CD8-positive, alpha-beta memory T cell (primary cell): ENCODE measurements around the gene STK32C. TPM values are rescaled to one million over a fixed set of nuclear protein-coding genes. Genes with fewer than 3 reads are reported as not detected.
"Not testable (repeated sequence)": the region's sequence is repeated elsewhere in the genome, so short reads cannot be mapped to it uniquely, and the experiment has no call there.

ENCODE experiments used
- CTCF ChIA-PET: fragments of 350-600 bp; sonication (Branson Sonifier 250); formaldehyde crosslinking; loops from one replicate; lab custom pipeline; 2021; ENCODE audit warnings: antibody characterized with exemption; lab: Charles Lee
- POLR2A ChIA-PET: fragments of 350-600 bp; sonication (Branson Sonifier 250); formaldehyde crosslinking; loops from one replicate; lab custom pipeline; 2021; ENCODE audit warnings: antibody characterized with exemption; lab: Charles Lee
- DNase-seq, 5 donors: peaks; one replicate each; pipeline versions ENCODE4 v3.0.0 to v3.0.0-alpha.2; 2020 to 2022; ENCODE audit warnings: mixed read lengths in 1 of 5
- H3K27ac ChIP-seq: one replicate; pipeline ENCODE4 v1.7.0; 2013; ENCODE audit warnings: low read depth, mild to moderate bottlenecking, low read length, moderate library complexity
- H3K27me3 ChIP-seq: 2 replicates; pipeline ENCODE4 v1.7.0; 2013; ENCODE audit warnings: low read length, mild to moderate bottlenecking; ENCODE audit not compliant: insufficient read depth, poor library complexity, severe bottlenecking
- H3K36me3 ChIP-seq: 2 replicates; pipeline ENCODE4 v1.7.0; 2013; ENCODE audit warnings: mild to moderate bottlenecking, low read length, moderate library complexity; ENCODE audit not compliant: insufficient read depth
- H3K4me1 ChIP-seq: 2 replicates; pipeline ENCODE4 v1.7.0; 2013; ENCODE audit warnings: mild to moderate bottlenecking, low read length, moderate library complexity; ENCODE audit not compliant: insufficient read depth
- H3K4me3 ChIP-seq: 2 replicates; pipeline ENCODE4 v1.7.0; 2013; ENCODE audit warnings: mild to moderate bottlenecking, low read length
- H3K9me3 ChIP-seq: 2 replicates; pipeline ENCODE4 v1.7.0; 2013; ENCODE audit warnings: mild to moderate bottlenecking, low read length
- H3K27ac Mint-ChIP-seq, 8 donors: one replicate each; pipeline ENCODE4 v1.8.0; 2020 to 2021; ENCODE audit warnings: mixed read lengths in 8 of 8, mild to moderate bottlenecking in 6 of 8, inconsistent platforms in 3 of 8, moderate library complexity in 3 of 8
- H3K27me3 Mint-ChIP-seq, 2 donors: one replicate each; pipeline ENCODE4 v1.8.0; 2020 to 2021; ENCODE audit warnings: mixed read lengths in 2 of 2, mild to moderate bottlenecking in 1 of 2, moderate library complexity in 1 of 2
- H3K36me3 Mint-ChIP-seq, 3 donors: one replicate each; pipeline ENCODE4 v1.8.0; 2020 to 2021; ENCODE audit warnings: mixed read lengths in 3 of 3, inconsistent platforms in 1 of 3, mild to moderate bottlenecking in 1 of 3
- H3K4me1 Mint-ChIP-seq, 3 donors: one replicate each; pipeline ENCODE4 v1.8.0; 2020 to 2021; ENCODE audit warnings: mixed read lengths in 3 of 3, inconsistent platforms in 1 of 3, mild to moderate bottlenecking in 1 of 3
- H3K4me3 Mint-ChIP-seq, 7 donors: one replicate each; pipeline ENCODE4 v1.8.0; 2020 to 2021; ENCODE audit warnings: mixed read lengths in 7 of 7, mild to moderate bottlenecking in 6 of 7, moderate library complexity in 4 of 7, inconsistent platforms in 2 of 7
- H3K9me3 Mint-ChIP-seq, 5 donors: one replicate each; pipeline ENCODE4 v1.8.0; 2020 to 2022; ENCODE audit warnings: mixed read lengths in 5 of 5, mild to moderate bottlenecking in 3 of 5, moderate library complexity in 2 of 5, inconsistent platforms in 1 of 5
- polyA plus RNA-seq: library from polyadenylated mRNA; unstranded; fragments of 300-500 nt; fragmentation: Illumina TruSeq; gene quantifications from one replicate; pipeline ENCODE4 v1.2.3, GENCODE V29; 2021
- total RNA-seq, 2 experiments: library from RNA; stranded (reverse); gene quantifications; one replicate each; pipeline ENCODE4 v1.2.3, GENCODE V29; 2021

STK32C gene
- total and polyA plus RNA-seq, 3 experiments from 2014 or later = 8.5 to 14.9 (median 14.0) TPM

DNA sequence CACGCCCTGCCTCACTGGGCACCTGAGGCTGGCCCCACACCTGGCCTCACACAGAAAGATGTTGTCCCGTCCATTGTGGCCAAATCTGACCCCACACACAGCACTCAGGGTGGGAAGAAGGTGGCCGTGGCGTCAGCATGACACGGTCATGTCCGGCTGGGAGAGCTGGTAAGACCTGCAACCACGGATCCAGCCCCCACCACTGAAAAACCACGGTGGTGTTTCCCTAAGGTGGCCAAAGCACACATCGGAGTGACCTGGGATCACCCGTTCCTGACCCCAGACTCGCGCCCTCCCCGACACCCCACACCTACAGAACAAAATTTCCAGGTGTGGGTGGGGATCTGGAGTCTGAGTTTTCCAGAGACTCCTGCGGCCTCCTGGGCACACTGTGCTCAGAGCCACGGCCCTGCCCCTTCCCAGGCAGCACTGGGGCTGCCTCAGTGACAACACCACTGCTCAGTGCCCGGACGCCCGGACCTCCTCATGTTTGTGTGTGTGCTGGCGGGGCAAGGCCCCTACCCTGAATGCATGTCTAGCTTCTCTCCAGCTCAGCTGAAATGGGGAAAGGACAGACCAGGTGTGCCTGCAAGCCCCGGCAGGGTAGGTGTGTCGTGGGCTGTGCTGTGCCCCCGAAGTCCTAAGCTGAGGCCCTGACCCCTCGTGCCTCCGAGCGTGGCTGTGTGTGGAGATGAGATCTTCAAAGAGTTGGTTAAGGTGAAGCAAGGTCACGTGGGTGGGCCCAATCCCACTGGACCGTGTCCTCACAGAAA lies 36.1 kb downstream of the STK32C start:
- Mint-ChIP-seq H3K27ac (no peak overlapping the region), H3K27me3 (peaks cover 0 to 1% of the 10 kb centered on the region in 2 donors), H3K4me1 (peaks cover 0 to 15% (median 0%) of the 10 kb centered on the region in 3 donors), H3K36me3 (peaks cover 0 to 3% (median 0%) of the 10 kb centered on the region in 3 donors), H3K4me3 (no peak overlapping the region), H3K9me3 (no peaks in the 10 kb centered on the region)
- Histone ChIP-seq H3K27ac (no peak overlapping the region), H3K9me3 (no peaks in the 10 kb centered on the region), H3K4me3 (no peak overlapping the region), H3K4me1 (no peaks in the 10 kb centered on the region), H3K27me3 (no peaks in the 10 kb centered on the region), H3K36me3 (no peaks in the 10 kb centered on the region)
- ChIA-PET POLR2A (no interaction called here), CTCF (no interaction called here)
- DNase-seq = no peak

DNA sequence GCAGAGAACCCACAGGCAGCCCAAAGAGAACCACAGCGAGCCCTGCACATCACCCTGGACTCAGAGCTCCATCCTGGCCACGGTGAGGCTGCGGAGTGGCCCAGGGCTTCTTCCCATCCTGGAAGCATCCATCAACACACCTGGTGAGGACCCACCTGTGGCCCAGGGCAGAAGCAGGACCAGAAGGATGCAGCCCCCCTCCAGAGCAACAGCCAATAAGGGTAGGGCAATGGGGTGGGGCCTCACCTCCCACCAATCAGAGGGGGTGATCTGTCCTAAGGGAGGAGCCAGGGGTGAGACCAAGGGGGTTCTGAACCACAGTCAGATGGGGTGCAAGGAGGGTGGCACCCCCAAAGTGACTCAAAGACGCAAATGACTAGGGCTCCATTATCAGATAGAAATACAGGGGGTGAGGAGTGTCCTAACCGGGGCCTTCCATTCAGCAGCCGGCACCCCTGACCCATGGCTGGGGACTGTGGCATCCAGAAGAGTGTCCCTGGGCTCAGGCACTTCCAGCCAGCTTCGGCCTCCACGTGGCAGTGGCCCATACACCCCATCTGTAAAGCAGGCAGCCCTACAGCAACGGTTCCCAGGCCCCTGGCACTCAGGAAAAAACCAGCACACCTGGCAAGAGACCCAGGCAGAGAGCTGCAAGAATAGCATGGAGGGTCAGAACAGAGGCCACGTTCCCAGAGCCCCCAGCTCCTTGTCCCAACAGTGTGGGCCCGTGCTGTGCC lies 36.9 kb downstream of the STK32C start:
- H3K27ac Mint-ChIP-seq = peak overlapping the region in 1 of 8 donors; percentile 83
- Histone ChIP-seq H3K4me1 (no peaks in the 10 kb centered on the region), H3K4me3 (no peak overlapping the region), H3K27me3 (no peaks in the 10 kb centered on the region), H3K36me3 (no peaks in the 10 kb centered on the region), H3K9me3 (no peaks in the 10 kb centered on the region), H3K27ac (no peak overlapping the region)
- ChIA-PET POLR2A (no interaction called here), CTCF (no interaction called here)
- no peak for DNase-seq
- no peak overlapping the region for H3K4me3 Mint-ChIP-seq
- peaks cover 5 to 21% (median 7%) of the 10 kb centered on the region in 3 donors for H3K4me1 Mint-ChIP-seq
- H3K27me3 Mint-ChIP-seq = peaks cover 0 to 1% of the 10 kb centered on the region in 2 donors
- H3K9me3 Mint-ChIP-seq = no peaks in the 10 kb centered on the region
- H3K36me3 Mint-ChIP-seq = peaks cover 0 to 3% (median 0%) of the 10 kb centered on the region in 3 donors

DNA sequence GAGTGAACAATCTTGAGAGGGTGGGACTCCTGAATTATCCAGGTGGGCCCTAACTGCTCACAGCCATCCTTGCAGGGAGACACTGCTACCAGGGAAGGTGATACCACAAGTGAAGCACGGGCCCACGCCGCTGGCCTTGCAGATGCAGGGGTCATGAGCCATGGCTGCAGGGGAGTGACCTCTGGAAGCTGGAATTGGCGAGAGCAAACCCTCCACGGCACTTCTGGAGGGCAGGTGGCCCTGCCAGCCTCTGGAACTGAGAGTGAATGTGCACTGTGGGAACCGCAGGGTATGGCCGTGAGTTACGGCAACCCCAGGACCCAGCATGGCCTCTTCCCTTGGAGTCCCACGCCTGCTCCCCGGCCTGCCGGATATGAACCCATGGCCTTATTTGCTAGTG lies 37.5 kb downstream of the STK32C start:
- H3K4me3 ChIP-seq = no peak overlapping the region
- CTCF ChIA-PET = no interaction called here
- H3K4me3 Mint-ChIP-seq = no peak overlapping the region
- H3K4me1 ChIP-seq = no peaks in the 10 kb centered on the region
- no peaks in the 10 kb centered on the region for H3K9me3 Mint-ChIP-seq
- H3K36me3 ChIP-seq = no peaks in the 10 kb centered on the region
- no peaks in the 10 kb centered on the region for H3K9me3 ChIP-seq
- no peak overlapping the region for H3K27ac ChIP-seq
- POLR2A ChIA-PET = no interaction called here
- no peaks in the 10 kb centered on the region for H3K27me3 ChIP-seq
- H3K27ac Mint-ChIP-seq = peak overlapping the region in 1 of 8 donors; percentile 83
- H3K36me3 Mint-ChIP-seq = peaks cover 0 to 3% (median 0%) of the 10 kb centered on the region in 3 donors
- DNase-seq = no peak
- H3K4me1 Mint-ChIP-seq = peaks cover 5 to 22% (median 7%) of the 10 kb centered on the region in 3 donors
- H3K27me3 Mint-ChIP-seq = peaks cover 0 to 1% of the 10 kb centered on the region in 2 donors

DNA sequence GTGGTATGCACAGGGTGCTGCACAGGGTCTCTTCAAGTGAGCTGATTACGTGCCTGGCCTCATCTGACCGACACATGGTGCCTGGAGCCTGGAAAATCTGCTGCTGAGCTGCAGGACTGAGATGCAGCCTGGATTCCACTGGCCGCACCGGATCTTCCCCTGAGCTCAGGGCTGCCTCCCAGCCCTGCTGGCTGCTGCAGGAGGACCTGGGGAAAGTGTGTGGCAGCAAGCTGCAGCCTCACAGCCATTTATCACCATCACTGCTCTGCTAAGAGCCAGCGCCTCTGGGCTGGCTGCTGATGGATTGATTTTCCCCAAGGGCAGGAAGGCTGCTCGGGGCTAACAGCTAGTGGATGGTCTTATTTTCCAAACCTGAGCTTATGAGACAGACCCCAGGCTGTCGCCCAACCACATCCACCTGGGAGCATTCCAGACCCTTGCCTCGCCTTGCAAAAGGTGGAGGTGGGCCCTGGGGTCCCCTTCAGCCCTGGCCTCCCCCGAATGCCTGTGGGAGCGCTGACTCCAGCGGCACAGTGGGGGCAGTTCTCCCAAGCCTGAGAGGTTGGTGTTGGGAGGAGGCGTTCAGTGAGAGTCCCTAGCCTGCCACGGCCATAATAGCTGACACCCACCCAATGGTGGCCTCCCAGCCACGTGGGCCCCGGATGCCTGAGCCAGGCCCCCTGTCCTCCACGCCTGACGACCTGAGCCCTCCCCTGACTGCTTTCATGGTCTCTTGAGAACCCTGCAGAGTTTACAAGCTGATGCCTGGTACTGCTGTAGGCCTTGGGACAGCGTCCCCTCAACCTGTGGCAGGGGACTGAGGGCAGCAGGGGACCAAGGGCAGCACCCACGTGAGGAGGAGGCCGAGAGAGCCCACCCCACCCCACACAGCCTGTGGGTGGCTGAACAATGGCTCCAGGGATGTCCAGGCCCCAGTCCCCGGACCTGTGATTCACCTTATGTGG lies 38.2 kb downstream of the STK32C start:
- Histone ChIP-seq H3K27ac (no peak overlapping the region), H3K27me3 (no peaks in the 10 kb centered on the region), H3K4me1 (no peaks in the 10 kb centered on the region), H3K36me3 (no peaks in the 10 kb centered on the region), H3K9me3 (no peaks in the 10 kb centered on the region), H3K4me3 (no peak overlapping the region)
- no peaks in the 10 kb centered on the region for H3K9me3 Mint-ChIP-seq
- H3K36me3 Mint-ChIP-seq = peaks cover 0 to 3% (median 0%) of the 10 kb centered on the region in 3 donors
- H3K27me3 Mint-ChIP-seq = peaks cover 0 to 1% of the 10 kb centered on the region in 2 donors
- no peak overlapping the region for H3K4me3 Mint-ChIP-seq
- POLR2A ChIA-PET = no interaction called here
- peak overlapping the region in 1 of 8 donors; percentile 54 for H3K27ac Mint-ChIP-seq
- DNase-seq = no peak
- peaks cover 5 to 22% (median 7%) of the 10 kb centered on the region in 3 donors for H3K4me1 Mint-ChIP-seq
- CTCF ChIA-PET = no interaction called here

DNA sequence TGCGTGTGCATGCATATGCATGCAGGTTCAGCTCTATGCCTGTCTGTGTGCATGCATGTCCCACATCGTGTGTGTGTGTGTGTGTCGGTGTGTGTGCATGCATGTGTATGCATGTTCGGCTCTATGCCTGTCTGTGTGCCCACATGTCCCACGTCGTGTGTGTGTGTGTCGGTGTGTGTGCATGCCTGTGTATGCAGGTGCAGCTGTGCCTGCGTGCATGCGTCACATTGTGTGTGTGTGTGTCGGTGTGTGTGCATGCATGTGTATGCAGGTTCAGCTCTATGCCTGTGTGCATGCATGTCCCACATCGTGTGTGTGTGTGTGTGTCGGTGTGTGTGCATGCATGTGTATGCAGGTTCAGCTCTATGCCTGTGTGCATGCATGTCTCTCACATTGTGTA lies 39.8 kb downstream of the STK32C start:
- H3K27ac ChIP-seq, H3K4me3 ChIP-seq, H3K9me3 Mint-ChIP-seq, H3K27me3 Mint-ChIP-seq, CTCF ChIA-PET, H3K9me3 ChIP-seq, H3K27ac Mint-ChIP-seq, H3K36me3 Mint-ChIP-seq, POLR2A ChIA-PET, H3K36me3 ChIP-seq, H3K27me3 ChIP-seq, H3K4me3 Mint-ChIP-seq, DNase-seq, H3K4me1 ChIP-seq: not testable (repeated sequence)
- H3K4me1 Mint-ChIP-seq = peaks cover 5 to 17% (median 7%) of the 10 kb centered on the region in 3 donors

- no peaks in the 10 kb centered on the region for H3K27me3 Mint-ChIP-seq
Measured at GRCh38 chr10:132266594-132267161, 41.1 kb downstream of the STK32C start.

DNA sequence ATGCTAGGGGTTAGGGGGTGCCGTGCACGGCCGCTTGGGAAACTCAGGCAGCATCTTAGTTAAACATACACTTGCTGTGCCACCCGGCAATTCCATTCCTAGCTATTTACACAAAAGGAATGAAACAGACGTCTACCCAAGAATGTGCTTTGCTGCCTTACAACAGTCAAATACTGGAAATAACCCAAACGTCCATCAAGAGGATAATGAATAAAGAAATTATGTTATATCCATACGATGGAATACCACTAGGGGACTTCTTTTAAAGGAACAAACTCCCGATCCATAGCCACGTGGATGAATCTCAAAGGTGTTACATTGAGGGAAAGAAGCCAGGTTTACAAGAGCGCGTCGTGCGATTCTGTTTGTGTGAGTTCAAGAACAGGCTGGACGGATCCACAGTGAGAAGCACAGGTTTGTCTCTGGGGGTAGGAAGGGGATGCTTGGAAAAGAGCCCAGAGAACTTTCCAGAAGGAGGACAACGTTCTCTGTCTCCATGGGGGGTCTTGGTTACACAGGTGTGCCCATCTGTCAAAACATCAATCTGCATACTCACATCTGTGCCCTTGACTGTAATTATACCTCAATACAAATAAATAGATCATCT lies 41.8 kb downstream of the STK32C start:
- no peak overlapping the region for H3K27ac ChIP-seq
- no peaks in the 10 kb centered on the region for H3K27me3 ChIP-seq
- no peaks in the 10 kb centered on the region for H3K9me3 ChIP-seq
- H3K27me3 Mint-ChIP-seq = no peaks in the 10 kb centered on the region
- no peak overlapping the region for H3K4me3 Mint-ChIP-seq
- H3K4me1 ChIP-seq = no peaks in the 10 kb centered on the region
- peaks cover 5 to 17% (median 7%) of the 10 kb centered on the region in 3 donors for H3K4me1 Mint-ChIP-seq
- H3K36me3 ChIP-seq = no peaks in the 10 kb centered on the region
- H3K27ac Mint-ChIP-seq = peak overlapping the region in 2 of 8 donors; percentile 8 to 19
- CTCF ChIA-PET = no interaction called here
- no peaks in the 10 kb centered on the region for H3K9me3 Mint-ChIP-seq
- no peak for DNase-seq
- POLR2A ChIA-PET = no interaction called here
- H3K36me3 Mint-ChIP-seq = peaks cover 0 to 2% (median 0%) of the 10 kb centered on the region in 3 donors
- no peak overlapping the region for H3K4me3 ChIP-seq

More at GRCh38 chr10:132266594-132267161, 41.1 kb downstream of the STK32C start:
- no peaks in the 10 kb centered on the region for H3K4me1 ChIP-seq
- no peaks in the 10 kb centered on the region for H3K9me3 Mint-ChIP-seq
- DNase-seq = no peak
- ChIA-PET POLR2A (no interaction called here), CTCF (no interaction called here)
- no peak overlapping the region for H3K27ac ChIP-seq
- H3K4me3 Mint-ChIP-seq = no peak overlapping the region
- no peaks in the 10 kb centered on the region for H3K9me3 ChIP-seq
- no peak overlapping the region for H3K4me3 ChIP-seq
- H3K27ac Mint-ChIP-seq = peak overlapping the region in 1 of 8 donors; percentile 8
- H3K36me3 Mint-ChIP-seq = peaks cover 0 to 2% (median 0%) of the 10 kb centered on the region in 3 donors
- no peaks in the 10 kb centered on the region for H3K27me3 ChIP-seq
- peaks cover 5 to 17% (median 7%) of the 10 kb centered on the region in 3 donors for H3K4me1 Mint-ChIP-seq
- no peaks in the 10 kb centered on the region for H3K36me3 ChIP-seq
